GM12878 (cell line): ENCODE measurements around the gene B4GALT3. TPM values are rescaled to one million over a fixed set of nuclear protein-coding genes. Genes with fewer than 3 reads are reported as not detected.

Experiments
- ATF2 ChIP-seq: IDR thresholded peaks from 2 replicates; pipeline ENCODE4 v1.6.1; 2012; ENCODE audit warnings: low read length, inconsistent platforms
- ATF7 ChIP-seq: fragments of 450-650 bp; IDR thresholded peaks from 2 replicates; pipeline ENCODE4 v1.6.1; 2016; ENCODE audit warnings: low read depth, mild to moderate bottlenecking
- CHD1 ChIP-seq: IDR thresholded peaks from 2 replicates; pipeline ENCODE4 v1.6.1; 2012; ENCODE audit warnings: low read depth, low read length, improper control_type of control experiment
- CREB1 ChIP-seq: IDR thresholded peaks from 2 replicates; pipeline ENCODE4 v1.6.1; 2012; ENCODE audit warnings: low read depth, mild to moderate bottlenecking, inconsistent platforms
- E2F4 ChIP-seq: IDR thresholded peaks from 2 replicates; pipeline ENCODE4 v1.6.1; 2012; ENCODE audit warnings: low read depth, low read length, improper control_type of control experiment
- EP300 ChIP-seq, 2 experiments: fragments of 150-350 bp in 1 of 2; IDR thresholded peaks; 2 replicates each; pipeline ENCODE4 v1.6.1; 2011 to 2012; ENCODE audit warnings: low read depth in 2 of 2, low read length in 2 of 2, borderline replicate concordance in 1 of 2, improper control_type of control experiment in 1 of 2, inconsistent platforms in 1 of 2; ENCODE audit not compliant: control insufficient read depth in 1 of 2
- ESRRA ChIP-seq: IDR thresholded peaks from 2 replicates; pipeline ENCODE4 v1.6.1; 2012; ENCODE audit warnings: mild to moderate bottlenecking, low read length, improper control_type of control experiment
- GABPA ChIP-seq: IDR thresholded peaks from 2 replicates; pipeline ENCODE4 v1.6.1; 2014; ENCODE audit warnings: antibody characterized with exemption, low read depth, mild to moderate bottlenecking, inconsistent platforms
- HDAC2 ChIP-seq: fragments of 200-600 bp; sonication (generic); IDR thresholded peaks from 2 replicates; pipeline ENCODE4 v1.6.1; 2017
- IKZF1 ChIP-seq: fragments of 450-650 bp; conservative IDR thresholded peaks from 2 replicates; pipeline ENCODE4 v1.6.1; 2017; ENCODE audit warnings: antibody characterized with exemption, mild to moderate bottlenecking
- MYB ChIP-seq: fragments of 150-350 bp; IDR thresholded peaks from 2 replicates; pipeline ENCODE4 v1.6.1; 2014; ENCODE audit warnings: mild to moderate bottlenecking, low read depth, low read length, borderline replicate concordance
- NRF1 ChIP-seq: conservative IDR thresholded peaks from 2 replicates; pipeline ENCODE4 v1.6.1; 2011; ENCODE audit warnings: mild to moderate bottlenecking, low read depth, low read length, improper control_type of control experiment
- RAD51 ChIP-seq: fragments of 450-650 bp; IDR thresholded peaks from 2 replicates; pipeline ENCODE4 v1.6.1; 2016; ENCODE audit warnings: moderate library complexity, mild to moderate bottlenecking, inconsistent platforms
- SKIL ChIP-seq: fragments of 450-650 bp; IDR thresholded peaks from 2 replicates; pipeline ENCODE4 v1.6.1; 2017; ENCODE audit warnings: mild to moderate bottlenecking, low read depth, inconsistent platforms; ENCODE audit not compliant: poor library complexity, severe bottlenecking
- YY1 ChIP-seq: IDR thresholded peaks from 2 replicates; pipeline ENCODE4 v1.6.1; 2011; ENCODE audit warnings: low read depth, mild to moderate bottlenecking, low read length
- ZBED1 ChIP-seq: IDR thresholded peaks from 2 replicates; pipeline ENCODE4 v1.6.1; 2016; ENCODE audit warnings: borderline replicate concordance
- polyA plus RNA-seq, 11 experiments: library from polyadenylated mRNA; depleted of rRNA in 4 of 11; unstranded in 6 of 11; stranded (reverse) in 5 of 11; fragments of >200 nt; fragmentation: Nextera tagmentation in 4 of 11; fragmentation: Illumina TruSeq in 1 of 11; extraction: Ambion mirVana in 4 of 11; extraction: Trizol in 1 of 11; gene quantifications; 1 replicate in 1 of 11; 2 replicates in 10 of 11; pipeline versions ENCODE4 v1.2.1 to v1.2.3, GENCODE V29; 2011 to 2016; ENCODE audit warnings: inconsistent platforms in 2 of 11, missing spikeins in 2 of 11, low read depth in 1 of 11
- total RNA-seq, 4 experiments: library from RNA; depleted of rRNA in 3 of 4; stranded (reverse); fragments of >200 nt in 3 of 4; fragmentation: Illumina TruSeq in 1 of 4; extraction: Trizol in 1 of 4; gene quantifications; 2 replicates each; pipeline versions ENCODE4 v1.2.1 to v1.2.3, GENCODE V29; 2013 to 2021
- TF ChIP-seq, protein P1 (sequence below): IDR thresholded peaks from 2 replicates; pipeline ENCODE4 v1.6.1; 2012; ENCODE audit warnings: mild to moderate bottlenecking, low read depth, low read length
- TF ChIP-seq, protein P2 (sequence below): fragments of 450-650 bp; IDR thresholded peaks from 2 replicates; pipeline ENCODE4 v1.6.1; 2014; ENCODE audit warnings: mild to moderate bottlenecking
- TF ChIP-seq, protein P3 (sequence below): IDR thresholded peaks from 2 replicates; pipeline ENCODE4 v1.6.1; 2011; ENCODE audit warnings: mild to moderate bottlenecking, low read depth, low read length, moderate library complexity; ENCODE audit not compliant: insufficient replicate concordance

The B4GALT3 gene
- total and polyA plus RNA-seq, 10 of the 15 experiments (the other 5 are each of a cell fraction or from before 2014, with no cell fraction given), result 27.1 to 58.9 (median 42.6) TPM

DNA sequence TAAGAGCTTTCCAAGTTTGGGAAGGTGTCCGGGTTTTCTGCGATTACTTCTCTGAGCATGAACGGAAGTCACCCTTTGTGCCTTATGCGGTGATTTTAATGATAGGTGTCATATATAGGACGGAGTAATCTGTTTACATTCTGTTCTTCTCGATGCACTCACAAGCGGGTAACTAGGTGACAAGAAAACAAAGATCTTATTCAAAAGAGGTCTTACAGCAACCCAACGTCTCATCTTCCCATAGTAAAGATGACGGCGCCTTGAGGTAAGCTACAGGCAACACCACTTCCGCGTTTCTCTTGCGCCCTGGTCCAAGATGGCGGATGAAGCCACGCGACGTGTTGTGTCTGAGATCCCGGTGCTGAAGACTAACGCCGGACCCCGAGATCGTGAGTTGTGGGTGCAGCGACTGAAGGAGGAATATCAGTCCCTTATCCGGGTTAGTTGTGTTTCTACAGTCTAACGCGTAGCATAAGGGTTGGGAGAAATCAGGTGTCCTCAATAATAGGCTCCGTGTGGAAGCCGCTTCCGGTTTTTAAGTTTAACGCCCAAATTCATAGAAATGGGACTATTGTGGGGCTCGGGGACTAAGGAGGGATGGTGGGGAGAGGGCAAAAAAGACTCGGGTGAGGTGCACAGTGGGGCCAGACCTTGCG, 23.5 kb downstream of the B4GALT3 start, which contains the start of gene UFC1 (continued):
- TF ChIP-seq, protein P1, sequence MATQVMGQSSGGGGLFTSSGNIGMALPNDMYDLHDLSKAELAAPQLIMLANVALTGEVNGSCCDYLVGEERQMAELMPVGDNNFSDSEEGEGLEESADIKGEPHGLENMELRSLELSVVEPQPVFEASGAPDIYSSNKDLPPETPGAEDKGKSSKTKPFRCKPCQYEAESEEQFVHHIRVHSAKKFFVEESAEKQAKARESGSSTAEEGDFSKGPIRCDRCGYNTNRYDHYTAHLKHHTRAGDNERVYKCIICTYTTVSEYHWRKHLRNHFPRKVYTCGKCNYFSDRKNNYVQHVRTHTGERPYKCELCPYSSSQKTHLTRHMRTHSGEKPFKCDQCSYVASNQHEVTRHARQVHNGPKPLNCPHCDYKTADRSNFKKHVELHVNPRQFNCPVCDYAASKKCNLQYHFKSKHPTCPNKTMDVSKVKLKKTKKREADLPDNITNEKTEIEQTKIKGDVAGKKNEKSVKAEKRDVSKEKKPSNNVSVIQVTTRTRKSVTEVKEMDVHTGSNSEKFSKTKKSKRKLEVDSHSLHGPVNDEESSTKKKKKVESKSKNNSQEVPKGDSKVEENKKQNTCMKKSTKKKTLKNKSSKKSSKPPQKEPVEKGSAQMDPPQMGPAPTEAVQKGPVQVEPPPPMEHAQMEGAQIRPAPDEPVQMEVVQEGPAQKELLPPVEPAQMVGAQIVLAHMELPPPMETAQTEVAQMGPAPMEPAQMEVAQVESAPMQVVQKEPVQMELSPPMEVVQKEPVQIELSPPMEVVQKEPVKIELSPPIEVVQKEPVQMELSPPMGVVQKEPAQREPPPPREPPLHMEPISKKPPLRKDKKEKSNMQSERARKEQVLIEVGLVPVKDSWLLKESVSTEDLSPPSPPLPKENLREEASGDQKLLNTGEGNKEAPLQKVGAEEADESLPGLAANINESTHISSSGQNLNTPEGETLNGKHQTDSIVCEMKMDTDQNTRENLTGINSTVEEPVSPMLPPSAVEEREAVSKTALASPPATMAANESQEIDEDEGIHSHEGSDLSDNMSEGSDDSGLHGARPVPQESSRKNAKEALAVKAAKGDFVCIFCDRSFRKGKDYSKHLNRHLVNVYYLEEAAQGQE, result 0 out of 2 replicates have a peak, but pooled peaks have one; percentile 5
- TF ChIP-seq, protein P2, sequence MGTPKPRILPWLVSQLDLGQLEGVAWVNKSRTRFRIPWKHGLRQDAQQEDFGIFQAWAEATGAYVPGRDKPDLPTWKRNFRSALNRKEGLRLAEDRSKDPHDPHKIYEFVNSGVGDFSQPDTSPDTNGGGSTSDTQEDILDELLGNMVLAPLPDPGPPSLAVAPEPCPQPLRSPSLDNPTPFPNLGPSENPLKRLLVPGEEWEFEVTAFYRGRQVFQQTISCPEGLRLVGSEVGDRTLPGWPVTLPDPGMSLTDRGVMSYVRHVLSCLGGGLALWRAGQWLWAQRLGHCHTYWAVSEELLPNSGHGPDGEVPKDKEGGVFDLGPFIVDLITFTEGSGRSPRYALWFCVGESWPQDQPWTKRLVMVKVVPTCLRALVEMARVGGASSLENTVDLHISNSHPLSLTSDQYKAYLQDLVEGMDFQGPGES, result no peak
- 0 out of 2 replicates have a peak, but pooled peaks have one; percentile 12 for TF ChIP-seq ATF2
- TF ChIP-seq IKZF1, result peak; percentile 69; the same call in 1 of the 2 replicates
- TF ChIP-seq ESRRA, result no peak; the same call in 1 of the 2 replicates
- TF ChIP-seq ZBED1, result peak; percentile 79; the same call in 1 of the 2 replicates
- peak; percentile 71; the same call in 1 of the 2 replicates for TF ChIP-seq CREB1
- TF ChIP-seq CHD1, result 0 out of 2 replicates have a peak, but pooled peaks have one; percentile 51
- TF ChIP-seq HDAC2, result no peak
- no peak for TF ChIP-seq EP300 (IDR thresholded peaks at IDR 0.05; ENCODE audit: borderline replicate concordance in 1 of 2, control insufficient read depth in 1 of 2, low read depth in 2 of 2, low read length in 2 of 2)
- TF ChIP-seq MYB, result no peak
- peak; percentile 42 for TF ChIP-seq SKIL
- TF ChIP-seq, protein P3, sequence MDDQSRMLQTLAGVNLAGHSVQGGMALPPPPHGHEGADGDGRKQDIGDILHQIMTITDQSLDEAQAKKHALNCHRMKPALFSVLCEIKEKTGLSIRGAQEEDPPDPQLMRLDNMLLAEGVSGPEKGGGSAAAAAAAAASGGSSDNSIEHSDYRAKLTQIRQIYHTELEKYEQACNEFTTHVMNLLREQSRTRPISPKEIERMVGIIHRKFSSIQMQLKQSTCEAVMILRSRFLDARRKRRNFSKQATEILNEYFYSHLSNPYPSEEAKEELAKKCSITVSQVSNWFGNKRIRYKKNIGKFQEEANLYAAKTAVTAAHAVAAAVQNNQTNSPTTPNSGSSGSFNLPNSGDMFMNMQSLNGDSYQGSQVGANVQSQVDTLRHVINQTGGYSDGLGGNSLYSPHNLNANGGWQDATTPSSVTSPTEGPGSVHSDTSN, result no peak
- TF ChIP-seq YY1, result peak; percentile 100
- TF ChIP-seq GABPA, result peak; percentile 98
- no peak for TF ChIP-seq E2F4
- TF ChIP-seq ATF7, result peak; percentile 78
- TF ChIP-seq NRF1, result no peak
- TF ChIP-seq RAD51, result peak; percentile 61
